Ishikawa (cell line): Measurements from ENCODE around the gene SAXO1.

Experiments used
- CEBPB ChIP-seq: IDR thresholded peaks from 2 replicates; pipeline ENCODE4 v1.6.1; 2012
- CREB1 ChIP-seq: IDR thresholded peaks from 2 replicates; pipeline ENCODE4 v1.6.1; 2012; ENCODE audit warnings: low read depth
- EGR1 ChIP-seq: IDR thresholded peaks from 2 replicates; pipeline ENCODE4 v1.6.1; 2012
- EP300 ChIP-seq: IDR thresholded peaks from 2 replicates; pipeline ENCODE4 v1.6.1; 2012; ENCODE audit warnings: borderline replicate concordance
- FOXM1 ChIP-seq: IDR thresholded peaks from 2 replicates; pipeline ENCODE4 v1.6.1; 2012; ENCODE audit warnings: low read depth, borderline replicate concordance
- NFIC ChIP-seq: IDR thresholded peaks from 2 replicates; pipeline ENCODE4 v1.6.1; 2012
- RAD21 ChIP-seq: IDR thresholded peaks from 2 replicates; pipeline ENCODE4 v1.6.1; 2012; ENCODE audit warnings: low read depth
- TAF1 ChIP-seq: IDR thresholded peaks from 2 replicates; pipeline ENCODE4 v1.6.1; 2012; ENCODE audit warnings: low read depth, mild to moderate bottlenecking
- TCF12 ChIP-seq: IDR thresholded peaks from 2 replicates; pipeline ENCODE4 v1.6.1; 2012; ENCODE audit warnings: low read depth
- TEAD4 ChIP-seq: IDR thresholded peaks from 2 replicates; pipeline ENCODE4 v1.6.1; 2012
- YY1 ChIP-seq: IDR thresholded peaks from 2 replicates; pipeline ENCODE4 v1.6.1; 2012; ENCODE audit warnings: low read depth
- ZBTB7A ChIP-seq: IDR thresholded peaks from 2 replicates; pipeline ENCODE4 v1.6.1; 2012; ENCODE audit warnings: low read depth
- TF ChIP-seq, protein P1 (sequence below): IDR thresholded peaks from 2 replicates; pipeline ENCODE4 v1.6.1; 2012
- TF ChIP-seq, protein P2 (sequence below): IDR thresholded peaks from 2 replicates; pipeline ENCODE4 v1.6.1; 2012; ENCODE audit warnings: low read depth, mild to moderate bottlenecking
- TF ChIP-seq, protein P3 (sequence below): IDR thresholded peaks from 2 replicates; pipeline ENCODE4 v1.6.1; 2012

The SAXO1 gene

DNA sequence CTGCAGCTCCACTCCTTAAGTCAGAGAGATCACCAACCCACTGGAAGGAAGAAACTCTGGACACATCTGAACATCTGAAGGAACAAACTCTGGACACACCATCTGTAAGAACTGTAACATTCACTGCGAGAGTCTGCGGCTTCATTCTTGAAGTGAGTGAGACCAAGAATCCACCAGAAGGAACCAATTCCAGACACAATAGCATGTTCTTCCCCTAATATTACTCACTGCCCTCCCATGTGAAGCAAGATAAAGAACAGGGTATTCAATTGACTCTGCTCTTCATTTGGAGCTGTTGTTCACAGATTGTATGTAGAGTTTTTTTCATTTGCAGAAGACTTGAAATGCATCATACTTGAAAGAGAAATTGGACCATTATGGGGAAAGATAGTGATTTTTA is 10.8 kb downstream of the SAXO1 start:
- TF ChIP-seq TEAD4 (no peak), ZBTB7A (no peak), RAD21 (no peak), TCF12 (no peak), NFIC (no peak), CEBPB (no peak), TAF1 (no peak), EP300 (no peak), FOXM1 (no peak), YY1 (no peak), EGR1 (no peak), CREB1 (no peak)
- TF ChIP-seq, protein P1, sequence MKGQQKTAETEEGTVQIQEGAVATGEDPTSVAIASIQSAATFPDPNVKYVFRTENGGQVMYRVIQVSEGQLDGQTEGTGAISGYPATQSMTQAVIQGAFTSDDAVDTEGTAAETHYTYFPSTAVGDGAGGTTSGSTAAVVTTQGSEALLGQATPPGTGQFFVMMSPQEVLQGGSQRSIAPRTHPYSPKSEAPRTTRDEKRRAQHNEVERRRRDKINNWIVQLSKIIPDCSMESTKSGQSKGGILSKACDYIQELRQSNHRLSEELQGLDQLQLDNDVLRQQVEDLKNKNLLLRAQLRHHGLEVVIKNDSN, result no peak
- TF ChIP-seq, protein P2, sequence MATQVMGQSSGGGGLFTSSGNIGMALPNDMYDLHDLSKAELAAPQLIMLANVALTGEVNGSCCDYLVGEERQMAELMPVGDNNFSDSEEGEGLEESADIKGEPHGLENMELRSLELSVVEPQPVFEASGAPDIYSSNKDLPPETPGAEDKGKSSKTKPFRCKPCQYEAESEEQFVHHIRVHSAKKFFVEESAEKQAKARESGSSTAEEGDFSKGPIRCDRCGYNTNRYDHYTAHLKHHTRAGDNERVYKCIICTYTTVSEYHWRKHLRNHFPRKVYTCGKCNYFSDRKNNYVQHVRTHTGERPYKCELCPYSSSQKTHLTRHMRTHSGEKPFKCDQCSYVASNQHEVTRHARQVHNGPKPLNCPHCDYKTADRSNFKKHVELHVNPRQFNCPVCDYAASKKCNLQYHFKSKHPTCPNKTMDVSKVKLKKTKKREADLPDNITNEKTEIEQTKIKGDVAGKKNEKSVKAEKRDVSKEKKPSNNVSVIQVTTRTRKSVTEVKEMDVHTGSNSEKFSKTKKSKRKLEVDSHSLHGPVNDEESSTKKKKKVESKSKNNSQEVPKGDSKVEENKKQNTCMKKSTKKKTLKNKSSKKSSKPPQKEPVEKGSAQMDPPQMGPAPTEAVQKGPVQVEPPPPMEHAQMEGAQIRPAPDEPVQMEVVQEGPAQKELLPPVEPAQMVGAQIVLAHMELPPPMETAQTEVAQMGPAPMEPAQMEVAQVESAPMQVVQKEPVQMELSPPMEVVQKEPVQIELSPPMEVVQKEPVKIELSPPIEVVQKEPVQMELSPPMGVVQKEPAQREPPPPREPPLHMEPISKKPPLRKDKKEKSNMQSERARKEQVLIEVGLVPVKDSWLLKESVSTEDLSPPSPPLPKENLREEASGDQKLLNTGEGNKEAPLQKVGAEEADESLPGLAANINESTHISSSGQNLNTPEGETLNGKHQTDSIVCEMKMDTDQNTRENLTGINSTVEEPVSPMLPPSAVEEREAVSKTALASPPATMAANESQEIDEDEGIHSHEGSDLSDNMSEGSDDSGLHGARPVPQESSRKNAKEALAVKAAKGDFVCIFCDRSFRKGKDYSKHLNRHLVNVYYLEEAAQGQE, result no peak
- TF ChIP-seq, protein P3, sequence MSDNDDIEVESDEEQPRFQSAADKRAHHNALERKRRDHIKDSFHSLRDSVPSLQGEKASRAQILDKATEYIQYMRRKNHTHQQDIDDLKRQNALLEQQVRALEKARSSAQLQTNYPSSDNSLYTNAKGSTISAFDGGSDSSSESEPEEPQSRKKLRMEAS, result no peak

DNA sequence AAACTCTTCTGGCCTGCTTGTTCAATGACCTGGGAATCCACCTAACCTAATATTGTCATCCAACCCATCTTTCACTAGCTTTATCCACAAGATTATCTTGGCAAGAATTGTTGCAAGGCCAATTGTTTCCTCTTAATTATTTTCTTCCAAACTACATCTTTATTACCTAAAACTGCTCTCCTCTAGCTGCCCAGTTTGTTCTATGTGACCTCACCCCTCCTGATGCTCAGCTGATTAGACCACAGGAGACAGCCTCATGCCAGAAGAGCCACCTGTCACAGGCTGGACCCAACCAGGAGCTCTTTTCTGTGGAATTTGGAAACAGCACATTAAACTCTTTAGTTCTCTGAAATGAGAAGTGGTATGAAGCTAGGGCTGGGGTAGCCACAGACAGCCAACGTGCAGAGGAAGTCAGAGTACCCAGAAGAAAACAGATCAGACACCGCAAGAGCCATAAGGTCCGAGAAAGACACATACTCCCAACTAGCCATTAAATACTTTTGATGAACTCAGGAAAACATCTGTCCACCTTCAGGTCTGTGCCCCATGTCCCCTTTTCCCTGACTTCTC is 12.0 kb downstream of the SAXO1 start:
- TF ChIP-seq, protein P1, result no peak
- TF ChIP-seq CREB1, result no peak
- TF ChIP-seq TEAD4, result no peak
- no peak for TF ChIP-seq TCF12
- no peak for TF ChIP-seq ZBTB7A
- TF ChIP-seq YY1, result no peak
- TF ChIP-seq, protein P2, result no peak
- no peak for TF ChIP-seq RAD21
- TF ChIP-seq, protein P3, result no peak
- no peak for TF ChIP-seq TAF1
- no peak for TF ChIP-seq EGR1
- TF ChIP-seq FOXM1, result no peak
- TF ChIP-seq CEBPB, result no peak
- no peak for TF ChIP-seq NFIC
- no peak for TF ChIP-seq EP300

DNA sequence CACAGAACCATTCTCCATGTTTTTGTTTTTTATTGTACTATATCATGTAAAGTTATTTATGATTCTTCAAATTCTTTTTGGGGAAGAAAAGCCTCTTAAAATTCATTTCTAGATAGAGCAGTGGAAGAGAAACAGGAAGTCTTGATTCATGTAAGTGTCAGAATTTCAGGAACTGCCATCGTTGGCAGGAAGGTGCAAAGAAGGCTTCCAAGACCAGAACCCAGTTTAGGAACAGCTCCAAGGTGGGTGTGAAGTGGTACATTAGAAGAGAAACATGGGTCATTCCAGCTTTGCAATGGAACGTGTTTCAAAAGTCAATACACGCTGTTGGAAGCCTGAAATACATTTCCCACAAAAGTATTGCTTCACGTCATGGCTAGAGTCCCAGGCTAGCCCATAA is 14.8 kb downstream of the SAXO1 start:
- TF ChIP-seq, protein P2, result no peak
- TF ChIP-seq TAF1 (no peak), EGR1 (no peak), RAD21 (no peak), EP300 (no peak), NFIC (no peak), ZBTB7A (no peak), CREB1 (no peak), TCF12 (no peak), FOXM1 (no peak), TEAD4 (no peak), CEBPB (no peak), YY1 (no peak)
- TF ChIP-seq, protein P1, result no peak
- TF ChIP-seq, protein P3, result no peak
